Mammary epithelial cell (primary cell): ENCODE results near the gene CHRND.

ENCODE experiments used
- CTCF ChIP-seq, 2 donors: IDR thresholded peaks in 1 of 2; conservative IDR thresholded peaks in 1 of 2; 2 replicates each; pipeline ENCODE4 v1.5.1; 2011 to 2012; ENCODE audit warnings: inconsistent platforms in 2 of 2, low read length in 2 of 2, mild to moderate bottlenecking in 2 of 2, control low read depth in 1 of 2, low read depth in 1 of 2; ENCODE audit not compliant: insufficient read depth in 1 of 2; ENCODE audit errors: extremely low read depth in 1 of 2
- EZH2 ChIP-seq: IDR thresholded peaks from 2 replicates; pipeline ENCODE4 v1.6.1; 2012; ENCODE audit warnings: low read length, inconsistent platforms, borderline replicate concordance

- TF ChIP-seq CTCF (conservative IDR thresholded peaks at IDR 0.05 in 1 of 2, IDR thresholded peaks at IDR 0.05 in 1 of 2; ENCODE audit: extremely low read depth in 1 of 2, insufficient read depth in 1 of 2, low read depth in 1 of 2, low read length in 2 of 2) (no peak), EZH2 (no peak)
Measured at GRCh38 chr2:232502511-232502910, 23.4 kb upstream of the CHRND start.
